Glomerular endothelial cell (primary cell): ENCODE measurements around the gene ATP8A2. TPM values are rescaled to one million over a fixed set of nuclear protein-coding genes. Genes with fewer than 3 reads are reported as not detected.
A peak's percentile ranks its signal among the peaks of the same experiment; 100 is the strongest.
"Not testable (repeated sequence)": the region's sequence is repeated elsewhere in the genome, so short reads cannot be mapped to it uniquely, and the experiment has no call there.

Experiments
- DNase-seq: peaks from one replicate; pipeline ENCODE4 v3.0.0-alpha.2; 2011; ENCODE audit warnings: low read depth, low spot score; ENCODE audit errors: extremely low read depth
- total RNA-seq: library from RNA; depleted of rRNA; stranded (reverse); fragments of >200 nt; gene quantifications from 2 replicates; pipeline ENCODE4 v1.2.3, GENCODE V29; 2015

The ATP8A2 gene
- total RNA-seq, 1 donor from 2014 or later = 0.12 TPM

GRCh38 chr13:25529425-25529824 is 157.7 kb downstream of the ATP8A2 start:
- DNase-seq = no peak

GRCh38 chr13:25538276-25538675 is 166.5 kb downstream of the ATP8A2 start:
- DNase-seq = no peak

DNA sequence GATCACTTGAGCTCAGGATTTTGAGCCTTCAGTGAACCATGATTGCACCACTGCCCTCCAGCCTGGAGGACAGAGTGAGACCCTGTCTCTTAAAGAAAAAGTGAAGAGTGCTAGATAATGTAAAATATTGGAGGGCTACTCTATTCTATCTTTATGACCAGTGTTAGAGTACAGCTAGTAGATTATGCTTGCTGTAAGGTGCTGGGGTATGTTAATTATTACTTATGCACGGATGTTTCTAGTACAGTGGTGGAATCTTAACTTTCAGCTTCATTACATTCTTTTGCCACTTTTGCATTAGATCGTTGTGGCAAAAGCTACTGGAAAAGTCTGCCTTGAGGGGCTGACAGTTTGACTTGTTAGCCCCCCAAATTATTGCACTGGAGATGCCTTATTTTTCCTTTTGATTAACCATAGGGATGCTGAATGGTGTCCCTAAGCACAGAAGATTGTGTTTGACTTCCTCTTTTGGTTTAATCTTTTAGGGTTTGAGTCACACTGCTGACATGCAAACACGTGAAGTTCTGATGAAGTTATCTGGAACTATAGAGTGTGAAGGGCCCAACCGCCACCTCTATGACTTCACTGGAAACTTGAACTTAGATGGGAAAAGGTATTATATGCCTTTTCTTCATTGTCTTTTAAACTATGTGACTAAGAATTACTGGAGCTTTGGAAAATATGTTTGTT is 169.8 kb downstream of the ATP8A2 start:
- DNase-seq = no peak

DNA sequence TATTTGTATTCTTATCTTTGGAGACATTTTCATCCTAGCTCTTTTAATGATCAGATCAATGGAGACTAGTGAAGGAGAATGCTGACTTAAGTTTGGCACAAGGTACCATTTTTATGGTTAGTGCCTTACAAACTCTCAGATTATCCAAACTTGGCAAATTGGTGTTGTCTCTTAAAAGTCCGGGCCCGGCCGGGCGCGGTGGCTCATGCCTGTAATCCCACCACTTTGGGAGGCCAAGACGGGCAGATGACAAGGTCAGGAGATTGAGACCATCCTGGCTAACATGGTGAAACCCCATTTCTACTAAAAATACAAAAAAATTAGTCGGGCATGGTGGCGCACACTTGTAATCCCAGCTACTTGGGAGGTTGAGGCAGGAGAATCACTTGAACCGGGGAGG is 177.2 kb downstream of the ATP8A2 start:
- not testable (repeated sequence) for DNase-seq

DNA sequence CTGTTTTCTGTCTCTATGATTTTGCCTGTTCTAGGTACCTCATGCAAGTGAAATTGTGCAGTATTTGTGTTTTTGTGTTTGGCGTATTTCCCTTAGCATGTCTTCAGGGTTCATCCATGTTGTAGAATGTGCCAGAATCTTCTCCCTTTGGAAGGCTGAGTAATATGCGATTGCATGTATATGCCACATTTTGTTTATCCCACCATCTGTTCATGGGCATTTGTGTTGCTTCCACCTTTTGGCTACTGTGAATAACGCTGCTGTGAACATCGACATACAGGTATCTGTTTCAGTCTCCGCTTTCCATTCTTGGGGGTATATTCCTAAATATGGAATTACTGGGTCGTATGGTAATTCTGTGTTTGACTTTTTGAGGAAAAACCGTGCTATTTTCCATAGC is 190.0 kb downstream of the ATP8A2 start:
- no peak for DNase-seq

DNA sequence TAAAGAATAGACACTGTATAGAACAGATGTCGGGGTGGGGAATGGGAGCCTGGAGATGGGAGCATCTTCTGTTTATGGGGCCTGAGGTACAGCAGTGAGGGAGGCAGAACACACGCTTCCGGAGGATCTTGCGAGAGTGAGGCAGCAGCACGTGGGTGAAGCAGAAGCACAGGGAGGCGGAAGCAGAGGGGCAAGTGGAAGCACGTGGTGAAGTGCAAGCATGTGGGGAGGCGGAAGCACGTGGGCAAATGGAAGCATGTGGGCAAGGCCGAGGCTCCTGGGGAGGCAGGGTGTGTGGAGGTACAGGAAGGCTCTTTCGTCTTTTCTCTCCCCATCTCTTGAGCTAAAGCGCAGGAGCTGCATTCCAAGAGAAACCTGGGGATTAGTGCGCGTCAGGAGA is 198.4 kb downstream of the ATP8A2 start:
- no peak for DNase-seq

GRCh38 chr13:25571237-25571636 is 199.5 kb downstream of the ATP8A2 start:
- no peak for DNase-seq

DNA sequence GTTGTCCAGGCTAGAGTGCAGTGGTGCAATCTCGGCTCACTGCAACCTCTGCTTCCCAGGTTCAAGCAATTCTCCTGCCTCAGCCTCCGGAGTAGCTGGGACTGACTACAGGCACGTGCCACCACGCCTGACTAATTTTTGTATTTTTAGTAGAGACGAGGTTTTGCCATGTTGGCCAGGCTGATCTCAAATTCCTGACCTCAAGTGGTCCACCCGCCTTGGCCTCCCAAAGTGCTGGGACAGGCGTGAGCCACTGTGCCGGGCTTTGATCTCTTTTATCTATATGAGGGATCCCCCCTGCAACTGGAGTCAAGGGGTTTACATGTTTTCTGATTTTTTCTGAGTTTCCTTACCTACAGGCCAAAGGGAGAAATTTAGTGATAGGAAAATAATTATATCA is 200.4 kb downstream of the ATP8A2 start:
- not testable (repeated sequence) for DNase-seq

DNA sequence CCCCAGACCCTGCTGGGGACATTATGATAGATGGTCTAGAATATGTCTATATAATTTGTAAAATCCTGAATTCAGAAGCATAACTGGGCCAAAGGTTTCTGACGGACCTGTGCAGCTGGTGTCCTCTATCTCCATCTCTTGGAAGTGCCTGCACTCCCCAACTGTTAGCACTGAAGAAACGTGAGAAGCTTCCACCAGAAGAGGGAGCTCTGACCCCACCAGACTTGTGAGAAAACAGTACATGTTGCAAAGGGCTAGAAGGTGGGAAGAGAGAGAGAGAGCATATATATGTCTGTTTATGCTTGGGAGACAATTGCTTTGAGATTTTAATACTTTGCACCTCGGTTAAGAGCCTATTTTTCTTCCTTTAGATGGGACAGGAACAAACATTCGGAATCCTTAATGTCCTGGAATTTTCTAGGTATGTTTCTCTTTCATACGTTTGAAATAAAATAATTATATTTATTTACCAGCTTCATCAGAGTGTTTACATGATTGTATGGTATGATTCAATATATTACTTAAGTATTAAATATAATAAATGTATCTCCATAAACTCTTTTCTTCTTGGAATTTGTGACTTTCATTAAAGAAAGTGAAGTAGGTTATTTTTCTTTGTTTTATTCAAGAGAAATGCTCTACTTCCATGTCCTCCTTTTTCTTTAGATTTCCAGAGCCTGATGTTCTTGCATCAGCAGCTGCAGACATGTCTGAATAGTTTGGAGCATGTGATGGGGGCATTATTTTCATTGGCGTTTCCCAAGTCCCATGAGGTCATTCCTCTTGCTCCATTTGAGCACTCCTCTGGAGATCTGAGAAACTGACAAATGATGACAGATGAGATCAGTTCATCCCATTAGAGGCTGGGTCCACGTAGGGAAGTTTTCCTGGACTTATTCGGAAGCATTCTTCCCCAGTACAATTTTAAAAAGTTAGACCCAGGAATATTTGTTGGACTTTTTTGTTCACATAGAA is 202.9 kb downstream of the ATP8A2 start:
- peak; percentile 78 for DNase-seq

DNA sequence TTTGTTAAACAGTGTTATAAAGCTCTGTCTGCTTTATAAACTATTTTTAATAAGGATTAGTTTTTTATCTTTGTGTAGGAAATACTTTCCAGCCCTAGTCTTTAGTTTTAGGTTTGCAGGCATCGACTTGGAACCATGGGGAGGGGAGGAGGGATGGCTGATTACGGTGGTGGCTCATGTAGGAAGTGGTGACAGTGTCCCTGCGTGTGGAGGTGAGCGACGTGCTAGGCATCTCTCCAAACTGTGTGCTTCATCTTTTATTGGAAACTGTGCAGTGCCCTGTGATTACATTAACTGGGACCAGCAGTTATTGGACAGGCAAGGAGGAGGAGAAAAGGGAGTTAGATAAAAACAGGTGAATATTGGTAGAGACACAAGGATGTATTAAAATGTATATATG is 203.8 kb downstream of the ATP8A2 start:
- DNase-seq = no peak

- DNase-seq = no peak
Measured at GRCh38 chr13:25578526-25578925, 206.8 kb downstream of the ATP8A2 start.

DNA sequence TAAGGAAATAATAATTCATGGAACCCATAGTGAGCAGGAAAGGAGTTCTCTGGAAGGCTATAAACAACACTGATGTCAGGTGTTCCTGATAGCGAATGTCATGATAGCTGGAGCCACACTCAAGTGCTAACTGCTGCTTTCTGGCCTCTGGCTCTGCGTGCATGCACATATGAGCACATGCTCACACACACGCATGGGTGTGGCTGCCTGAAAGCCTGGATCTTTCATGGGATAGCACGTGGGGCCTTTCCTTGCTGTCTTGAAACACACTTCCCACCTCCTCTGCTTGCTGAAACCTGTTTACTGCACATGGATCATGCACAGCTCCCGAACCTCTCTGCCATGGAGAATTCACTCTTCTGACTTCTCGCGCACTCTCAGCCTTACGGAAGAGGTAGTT is 207.4 kb downstream of the ATP8A2 start:
- no peak for DNase-seq

DNA sequence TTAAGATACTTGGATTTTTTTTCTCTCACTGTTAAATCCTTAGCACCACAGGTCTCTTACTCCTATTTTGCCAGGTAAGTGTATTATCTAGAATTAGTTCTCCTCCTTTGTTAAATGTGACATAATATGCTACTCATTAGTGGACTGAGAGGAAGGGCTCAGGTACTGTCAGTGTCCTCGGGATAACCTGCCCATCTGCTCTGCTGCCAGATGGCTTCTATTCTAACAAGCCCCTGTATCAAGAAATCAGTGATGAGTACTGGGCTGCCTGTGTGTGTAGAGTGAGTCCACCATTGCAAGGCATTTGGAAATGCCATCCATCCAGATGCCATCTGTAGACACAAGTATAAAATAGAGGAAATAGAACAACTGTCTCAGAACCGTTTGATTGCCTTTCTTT is 209.6 kb downstream of the ATP8A2 start:
- DNase-seq = no peak

DNA sequence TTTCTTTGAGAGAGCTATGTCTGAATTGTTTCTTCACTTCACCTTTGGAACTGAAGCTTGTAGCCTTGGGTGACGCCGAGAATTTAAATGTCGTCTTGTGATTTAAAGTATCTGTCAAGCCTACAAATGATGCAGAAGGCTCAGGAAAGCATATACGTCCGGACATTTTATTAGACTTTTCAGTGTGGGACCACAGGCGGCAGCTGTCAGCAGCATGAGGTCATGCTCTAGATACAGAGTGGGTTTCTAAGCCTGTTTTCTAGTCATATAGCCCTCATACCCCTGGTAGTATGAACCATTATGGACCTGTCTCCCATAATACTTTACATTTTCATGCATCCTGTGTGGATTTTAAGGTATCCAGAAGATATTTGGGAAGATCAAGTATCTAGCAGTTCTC is 212.3 kb downstream of the ATP8A2 start:
- DNase-seq = no peak

GRCh38 chr13:25585000-25585399 is 213.2 kb downstream of the ATP8A2 start:
- DNase-seq = no peak

DNA sequence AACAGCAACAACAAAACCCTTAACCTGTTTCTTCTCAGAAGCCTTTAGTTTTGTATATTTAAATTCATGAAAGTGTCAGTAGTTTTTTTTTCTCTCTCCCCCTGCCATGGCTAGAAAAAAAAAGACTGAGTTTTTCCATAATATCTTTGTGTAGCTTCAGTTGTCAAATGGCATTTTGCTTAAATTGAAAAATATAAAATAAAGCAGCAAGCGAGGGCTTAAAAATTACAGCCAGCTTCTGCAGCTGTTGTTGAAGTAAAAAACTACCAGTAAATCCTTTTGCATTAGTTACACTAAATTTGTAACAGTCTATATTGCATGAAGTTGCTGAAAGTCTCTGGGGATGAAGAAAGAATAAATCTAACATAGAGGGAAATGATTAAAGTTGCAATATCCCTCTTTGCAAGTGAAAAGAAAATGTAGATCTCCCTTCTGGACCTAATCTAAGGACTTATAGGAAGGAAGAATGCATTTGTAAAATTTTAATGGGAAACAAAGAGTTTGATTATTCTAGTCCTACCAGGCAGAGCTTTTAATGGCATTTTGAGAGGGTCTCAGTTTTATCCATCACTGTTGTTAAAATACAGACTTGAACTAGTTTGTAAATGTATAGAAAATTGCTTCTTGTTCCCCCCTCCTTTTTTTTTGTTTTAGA is 215.7 kb downstream of the ATP8A2 start:
- no peak for DNase-seq

DNA sequence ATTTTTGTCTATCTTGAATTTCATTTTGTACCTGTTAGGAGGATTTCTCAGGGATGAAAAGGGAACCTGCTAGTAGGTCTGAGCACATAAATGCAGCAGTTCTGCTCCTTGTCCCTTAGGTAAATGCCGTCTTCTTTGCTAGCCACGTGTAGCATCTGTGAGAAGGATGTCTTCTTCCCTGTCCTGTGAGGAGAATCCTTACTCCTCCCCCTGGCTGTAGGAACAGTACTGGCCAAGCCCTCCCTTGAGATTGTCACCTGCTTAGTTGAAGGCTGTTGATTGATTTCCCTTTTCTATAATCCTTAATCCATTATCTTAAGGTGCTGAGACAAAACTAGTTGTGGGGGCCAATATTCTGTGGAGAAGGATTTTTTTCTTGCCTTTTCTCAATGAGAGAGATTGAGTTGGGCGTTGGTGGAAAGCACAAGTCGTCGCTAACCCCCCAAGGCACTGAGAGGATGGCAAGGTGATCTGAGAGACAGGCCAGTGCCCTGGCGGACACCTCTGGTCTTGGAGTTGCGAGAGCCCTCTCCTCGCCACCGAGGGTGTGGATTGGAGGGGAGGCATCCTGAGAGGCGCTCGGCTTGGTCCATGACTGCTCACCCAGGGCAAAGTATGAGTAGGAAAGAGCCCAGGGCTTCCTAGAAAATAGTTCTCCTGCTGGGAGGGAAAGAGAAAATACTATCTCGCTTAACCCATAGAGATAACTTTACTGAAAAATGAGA is 216.7 kb downstream of the ATP8A2 start:
- no peak for DNase-seq

- DNase-seq = no peak
Measured at GRCh38 chr13:25598421-25598820, 226.6 kb downstream of the ATP8A2 start.

GRCh38 chr13:25602176-25602575 is 230.4 kb downstream of the ATP8A2 start:
- DNase-seq = no peak

DNA sequence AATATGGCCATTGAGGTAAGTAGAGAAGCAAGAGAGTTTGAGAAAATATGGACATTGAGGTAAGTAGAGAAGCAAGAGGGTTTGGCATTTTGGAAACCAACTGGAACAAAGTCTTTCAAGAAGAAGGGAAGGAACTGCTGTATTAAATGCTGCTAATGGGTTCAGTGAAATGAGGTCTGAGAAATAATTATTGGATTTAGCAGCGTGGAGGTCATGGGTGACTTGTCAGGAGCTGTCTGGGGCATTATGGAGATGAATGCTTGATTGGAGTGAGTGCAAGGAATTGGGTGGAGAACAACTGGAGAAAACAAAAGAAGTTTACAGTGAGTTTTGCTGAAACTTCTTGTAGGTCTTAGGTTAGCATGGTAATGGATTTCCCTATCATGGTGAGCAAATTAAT is 232.3 kb downstream of the ATP8A2 start:
- no peak for DNase-seq

- no peak for DNase-seq
Measured at GRCh38 chr13:25607096-25607495, 235.3 kb downstream of the ATP8A2 start.
